K562 (cell line): ENCODE results near the gene TXNRD1. TPM values are rescaled to one million over a fixed set of nuclear protein-coding genes. Genes with fewer than 3 reads are reported as not detected.

ENCODE experiments used
- CXXC5 ChIP-seq: fragments of 250-450 bp; sonication (Bioruptor Pico); IDR thresholded peaks from 2 replicates; pipeline ENCODE4 v1.8.0; 2022; ENCODE audit warnings: inconsistent platforms, mild to moderate bottlenecking, moderate library complexity
- EP400 ChIP-seq: fragments of 450-650 bp; IDR thresholded peaks from 2 replicates; pipeline ENCODE4 v1.6.1; 2017; ENCODE audit warnings: antibody characterized with exemption, mild to moderate bottlenecking, moderate library complexity
- ESRRA ChIP-seq: fragments of 450-650 bp; IDR thresholded peaks from 2 replicates; pipeline ENCODE4 v1.6.1; 2014; ENCODE audit warnings: low read depth, mild to moderate bottlenecking, moderate library complexity, borderline replicate concordance
- ETS2 ChIP-seq: IDR thresholded peaks from 2 replicates; pipeline ENCODE4 v1.6.1; 2016; ENCODE audit warnings: borderline replicate concordance, missing genetic modification characterization, mild to moderate bottlenecking, moderate library complexity, missing compliant biosample characterization; ENCODE audit not compliant: poor library complexity, severe bottlenecking
- FOXM1 ChIP-seq, 2 experiments: fragments of 450-650 bp in 1 of 2; sonication (generic) in 1 of 2; formaldehyde crosslinking in 1 of 2; IDR thresholded peaks; 2 replicates each; pipeline versions ENCODE4 v1.6.1 to v1.9.0; 2017 to 2022; ENCODE audit warnings: low read depth in 2 of 2, mild to moderate bottlenecking in 2 of 2, missing genetic modification reagents in 1 of 2, moderate library complexity in 1 of 2
- HCFC1 ChIP-seq: IDR thresholded peaks from 2 replicates; pipeline ENCODE4 v1.6.1; 2012; ENCODE audit warnings: low read depth, low read length, improper control_type of control experiment
- HDAC2 ChIP-seq: fragments of 450-650 bp; IDR thresholded peaks from 2 replicates; pipeline ENCODE4 v1.6.1; 2016; ENCODE audit warnings: mild to moderate bottlenecking
- KDM1A ChIP-seq, 2 experiments: fragments of 450-650 bp; IDR thresholded peaks; 2 replicates each; pipeline ENCODE4 v1.6.1; 2016; ENCODE audit warnings: mild to moderate bottlenecking in 2 of 2
- KLF10 ChIP-seq: fragments of 250-450 bp; sonication (Bioruptor Pico); IDR thresholded peaks from 2 replicates; pipeline ENCODE4 v1.6.1; 2021; ENCODE audit warnings: matching md5 sums
- NEUROD1 ChIP-seq: fragments of 150-350 bp; IDR thresholded peaks from 2 replicates; pipeline ENCODE4 v1.6.1; 2014; ENCODE audit warnings: borderline replicate concordance, low read length, low read depth; ENCODE audit not compliant: partially characterized antibody
- NR2C1 ChIP-seq, 2 experiments: fragments of 450-650 bp; IDR thresholded peaks; 2 replicates each; pipeline ENCODE4 v1.6.1; 2017; ENCODE audit warnings: mild to moderate bottlenecking in 2 of 2, antibody characterized with exemption in 1 of 2, inconsistent platforms in 1 of 2, missing compliant biosample characterization in 1 of 2, missing genetic modification characterization in 1 of 2
- POLR2B ChIP-seq: fragments of 450-650 bp; IDR thresholded peaks from 2 replicates; pipeline ENCODE4 v1.6.1; 2018; ENCODE audit warnings: low read depth; ENCODE audit not compliant: partially characterized antibody
- PRMT5 ChIP-seq: sonication (generic); formaldehyde crosslinking; IDR thresholded peaks from 2 replicates; pipeline ENCODE4 v1.5.0; 2020; ENCODE audit warnings: missing genetic modification reagents
- SMAD4 ChIP-seq: fragments of 250-450 bp; sonication (Bioruptor Pico); conservative IDR thresholded peaks from 2 replicates; pipeline ENCODE4 v1.8.0; 2021; ENCODE audit warnings: inconsistent platforms, mild to moderate bottlenecking, moderate library complexity
- TOE1 ChIP-seq, 2 experiments: fragments of 450-650 bp in 1 of 2; sonication (generic) in 1 of 2; formaldehyde crosslinking in 1 of 2; IDR thresholded peaks; 2 replicates each; pipeline versions ENCODE4 v1.7.1 to v1.8.0; 2016 to 2022; ENCODE audit warnings: borderline replicate concordance in 2 of 2, mild to moderate bottlenecking in 2 of 2, antibody characterized with exemption in 1 of 2, inconsistent platforms in 1 of 2, low read depth in 1 of 2, missing genetic modification reagents in 1 of 2, moderate library complexity in 1 of 2
- YY1 ChIP-seq, 3 experiments: IDR thresholded peaks; 2 replicates each; pipeline ENCODE4 v1.6.1; 2011; ENCODE audit warnings: low read length in 2 of 3, mild to moderate bottlenecking in 2 of 3, moderate library complexity in 2 of 3, borderline replicate concordance in 1 of 3, control low read depth in 1 of 3, low read depth in 1 of 3; ENCODE audit not compliant: insufficient read depth in 3 of 3, insufficient replicate concordance in 2 of 3, control insufficient read depth in 1 of 3, insufficient read length in 1 of 3; ENCODE audit errors: extremely low read depth in 1 of 3
- polyA plus RNA-seq, 8 experiments: library from polyadenylated mRNA; depleted of rRNA in 4 of 8; stranded (reverse) in 5 of 8; unstranded in 3 of 8; fragments of >200 nt; fragmentation: Nextera tagmentation in 2 of 8; fragmentation: Illumina TruSeq in 1 of 8; extraction: Ambion mirVana in 2 of 8; extraction: Trizol in 1 of 8; gene quantifications; 2 replicates each; pipeline versions ENCODE4 v1.2.1 to v1.2.3, GENCODE V29; 2011 to 2014; ENCODE audit warnings: inconsistent platforms in 1 of 8, missing spikeins in 1 of 8
- total RNA-seq, 7 experiments: library from RNA; depleted of rRNA in 6 of 7; stranded (reverse); fragments of >200 nt in 6 of 7; fragmentation: Illumina TruSeq in 2 of 7; extraction: Trizol in 2 of 7; gene quantifications; 2 replicates each; pipeline versions ENCODE4 v1.2.1 to v1.2.3, GENCODE V29; 2011 to 2021; ENCODE audit warnings: low replicate concordance in 1 of 7
- TF ChIP-seq, protein P1 (sequence below): fragments of 200-800 bp; sonication (Bioruptor generic); IDR thresholded peaks from 2 replicates; pipeline ENCODE4 v1.6.1; 2016; ENCODE audit warnings: missing genetic modification characterization, missing compliant biosample characterization
- TF ChIP-seq, protein P2 (sequence below): fragments of 200-400 bp; formaldehyde crosslinking; IDR thresholded peaks from 2 replicates; pipeline ENCODE4 v1.6.1; 2017; ENCODE audit warnings: mild to moderate bottlenecking, low read depth, low read length, moderate library complexity

Gene TXNRD1
- total and polyA plus RNA-seq, 9 of the 15 experiments (the other 6 are each of a cell fraction or from before 2014, with no cell fraction given) = 107 to 189 (median 146) TPM

DNA sequence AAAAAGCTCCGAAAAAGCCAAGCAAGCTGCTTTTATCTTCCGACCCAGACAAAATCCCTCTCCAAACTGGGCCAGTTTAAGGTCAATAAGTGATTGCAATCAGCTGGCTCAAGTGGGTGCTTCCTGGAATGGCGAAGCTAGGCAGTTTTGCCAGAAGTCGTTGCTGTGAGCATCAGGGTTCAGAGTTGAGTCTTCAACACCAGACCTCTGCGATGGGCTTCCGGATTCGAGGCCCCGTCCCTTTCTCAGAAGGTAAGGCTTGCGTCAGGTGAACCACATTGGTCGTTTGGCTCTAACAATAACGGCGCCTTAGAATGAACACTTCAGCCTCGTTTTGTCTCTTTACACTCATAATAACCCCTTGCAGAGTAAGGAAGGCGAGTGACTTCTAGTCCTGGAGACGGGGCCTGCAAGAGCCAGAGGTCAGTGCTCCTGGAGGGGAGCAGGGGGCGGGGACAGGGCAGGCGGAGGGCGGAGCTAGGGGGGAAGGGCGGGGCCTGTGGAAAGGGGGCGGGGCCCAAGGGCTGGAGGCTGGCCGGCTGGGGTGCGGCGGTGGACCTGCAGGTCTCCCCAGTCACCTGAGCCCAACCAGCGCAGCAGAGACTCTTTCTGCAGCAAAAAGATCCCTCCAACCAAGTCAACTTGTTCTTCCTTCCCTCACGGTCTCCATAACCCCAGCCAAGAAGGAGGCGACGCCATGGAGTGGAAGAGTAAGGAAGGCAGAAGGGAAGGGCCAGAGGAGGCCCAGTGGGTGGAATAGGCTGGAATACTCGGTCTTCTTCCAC, 43.6 kb upstream of the TXNRD1 start (continued):
- peak; percentile 47; the same call in 1 of the 2 replicates for TF ChIP-seq FOXM1 (IDR thresholded peaks at IDR 0.05; ENCODE audit: low read depth)
- TF ChIP-seq FOXM1 (CRISPR knock-in tag; IDR thresholded peaks at IDR 0.05; ENCODE audit: low read depth) = no peak
- TF ChIP-seq POLR2B = peak; percentile 34
- peak; percentile 74; the same call in 1 of the 2 replicates for TF ChIP-seq ESRRA
- peak; percentile 87 for TF ChIP-seq NR2C1 (IDR thresholded peaks at IDR 0.05)
- TF ChIP-seq NR2C1 (tag; IDR thresholded peaks at IDR 0.05) = peak; percentile 90
- TF ChIP-seq PRMT5 = no peak
- peak; percentile 75; the same call in 1 of the 2 replicates for TF ChIP-seq HDAC2
- peak; percentile 61; the same call in 1 of the 2 replicates for TF ChIP-seq SMAD4 (CRISPR knock-in tag)
- TF ChIP-seq HCFC1 = 0 out of 2 replicates have a peak, but pooled peaks have one; percentile 6
- TF ChIP-seq, protein P1, sequence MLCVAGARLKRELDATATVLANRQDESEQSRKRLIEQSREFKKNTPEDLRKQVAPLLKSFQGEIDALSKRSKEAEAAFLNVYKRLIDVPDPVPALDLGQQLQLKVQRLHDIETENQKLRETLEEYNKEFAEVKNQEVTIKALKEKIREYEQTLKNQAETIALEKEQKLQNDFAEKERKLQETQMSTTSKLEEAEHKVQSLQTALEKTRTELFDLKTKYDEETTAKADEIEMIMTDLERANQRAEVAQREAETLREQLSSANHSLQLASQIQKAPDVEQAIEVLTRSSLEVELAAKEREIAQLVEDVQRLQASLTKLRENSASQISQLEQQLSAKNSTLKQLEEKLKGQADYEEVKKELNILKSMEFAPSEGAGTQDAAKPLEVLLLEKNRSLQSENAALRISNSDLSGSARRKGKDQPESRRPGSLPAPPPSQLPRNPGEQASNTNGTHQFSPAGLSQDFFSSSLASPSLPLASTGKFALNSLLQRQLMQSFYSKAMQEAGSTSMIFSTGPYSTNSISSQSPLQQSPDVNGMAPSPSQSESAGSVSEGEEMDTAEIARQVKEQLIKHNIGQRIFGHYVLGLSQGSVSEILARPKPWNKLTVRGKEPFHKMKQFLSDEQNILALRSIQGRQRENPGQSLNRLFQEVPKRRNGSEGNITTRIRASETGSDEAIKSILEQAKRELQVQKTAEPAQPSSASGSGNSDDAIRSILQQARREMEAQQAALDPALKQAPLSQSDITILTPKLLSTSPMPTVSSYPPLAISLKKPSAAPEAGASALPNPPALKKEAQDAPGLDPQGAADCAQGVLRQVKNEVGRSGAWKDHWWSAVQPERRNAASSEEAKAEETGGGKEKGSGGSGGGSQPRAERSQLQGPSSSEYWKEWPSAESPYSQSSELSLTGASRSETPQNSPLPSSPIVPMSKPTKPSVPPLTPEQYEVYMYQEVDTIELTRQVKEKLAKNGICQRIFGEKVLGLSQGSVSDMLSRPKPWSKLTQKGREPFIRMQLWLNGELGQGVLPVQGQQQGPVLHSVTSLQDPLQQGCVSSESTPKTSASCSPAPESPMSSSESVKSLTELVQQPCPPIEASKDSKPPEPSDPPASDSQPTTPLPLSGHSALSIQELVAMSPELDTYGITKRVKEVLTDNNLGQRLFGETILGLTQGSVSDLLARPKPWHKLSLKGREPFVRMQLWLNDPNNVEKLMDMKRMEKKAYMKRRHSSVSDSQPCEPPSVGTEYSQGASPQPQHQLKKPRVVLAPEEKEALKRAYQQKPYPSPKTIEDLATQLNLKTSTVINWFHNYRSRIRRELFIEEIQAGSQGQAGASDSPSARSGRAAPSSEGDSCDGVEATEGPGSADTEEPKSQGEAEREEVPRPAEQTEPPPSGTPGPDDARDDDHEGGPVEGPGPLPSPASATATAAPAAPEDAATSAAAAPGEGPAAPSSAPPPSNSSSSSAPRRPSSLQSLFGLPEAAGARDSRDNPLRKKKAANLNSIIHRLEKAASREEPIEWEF (CRISPR knock-in tag) = no peak
- TF ChIP-seq NEUROD1 = peak; percentile 28
- 0 out of 2 replicates have a peak, but pooled peaks have one; percentile 41 for TF ChIP-seq TOE1 (IDR thresholded peaks at IDR 0.05; ENCODE audit: borderline replicate concordance)
- no peak for TF ChIP-seq TOE1 (CRISPR knock-in tag; IDR thresholded peaks at IDR 0.05; ENCODE audit: borderline replicate concordance, low read depth)
- TF ChIP-seq, protein P2, sequence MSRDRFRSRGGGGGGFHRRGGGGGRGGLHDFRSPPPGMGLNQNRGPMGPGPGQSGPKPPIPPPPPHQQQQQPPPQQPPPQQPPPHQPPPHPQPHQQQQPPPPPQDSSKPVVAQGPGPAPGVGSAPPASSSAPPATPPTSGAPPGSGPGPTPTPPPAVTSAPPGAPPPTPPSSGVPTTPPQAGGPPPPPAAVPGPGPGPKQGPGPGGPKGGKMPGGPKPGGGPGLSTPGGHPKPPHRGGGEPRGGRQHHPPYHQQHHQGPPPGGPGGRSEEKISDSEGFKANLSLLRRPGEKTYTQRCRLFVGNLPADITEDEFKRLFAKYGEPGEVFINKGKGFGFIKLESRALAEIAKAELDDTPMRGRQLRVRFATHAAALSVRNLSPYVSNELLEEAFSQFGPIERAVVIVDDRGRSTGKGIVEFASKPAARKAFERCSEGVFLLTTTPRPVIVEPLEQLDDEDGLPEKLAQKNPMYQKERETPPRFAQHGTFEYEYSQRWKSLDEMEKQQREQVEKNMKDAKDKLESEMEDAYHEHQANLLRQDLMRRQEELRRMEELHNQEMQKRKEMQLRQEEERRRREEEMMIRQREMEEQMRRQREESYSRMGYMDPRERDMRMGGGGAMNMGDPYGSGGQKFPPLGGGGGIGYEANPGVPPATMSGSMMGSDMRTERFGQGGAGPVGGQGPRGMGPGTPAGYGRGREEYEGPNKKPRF = no peak
- peak; percentile 57 to 63 for TF ChIP-seq KDM1A (IDR thresholded peaks at IDR 0.05)
- TF ChIP-seq ETS2 (tag) = no peak
- peak; percentile 68 for TF ChIP-seq EP400
- peak; percentile 46 for TF ChIP-seq CXXC5 (CRISPR knock-in tag)
- peak in 1 of 3 experiments; percentile 26 for TF ChIP-seq YY1 (IDR thresholded peaks at IDR 0.05; ENCODE audit: borderline replicate concordance in 1 of 3, control insufficient read depth in 1 of 3, extremely low read depth in 1 of 3, insufficient read depth in 3 of 3, insufficient read length in 1 of 3, insufficient replicate concordance in 2 of 3, low read depth in 1 of 3, low read length in 2 of 3)
- no peak for TF ChIP-seq KLF10
